Raji (cell line): ENCODE data around the gene TRMO.

ENCODE experiments used
- POLR2A ChIP-seq: IDR thresholded peaks from 2 replicates; pipeline ENCODE4 v1.6.1; 2011; ENCODE audit warnings: low read depth, low read length, control low read depth; ENCODE audit not compliant: insufficient read depth

TRMO gene

GRCh38 chr9:97889941-97890887 is 32.1 kb downstream of the TRMO start:
- TF ChIP-seq POLR2A, result no peak

GRCh38 chr9:97880336-97880735 is 42.0 kb downstream of the TRMO start:
- no peak for TF ChIP-seq POLR2A

GRCh38 chr9:97876061-97876460 is 46.2 kb downstream of the TRMO start:
- no peak for TF ChIP-seq POLR2A

GRCh38 chr9:97875111-97875510 is 47.2 kb downstream of the TRMO start:
- TF ChIP-seq POLR2A, result no peak

GRCh38 chr9:97874624-97875023 is 47.7 kb downstream of the TRMO start:
- TF ChIP-seq POLR2A, result no peak

- TF ChIP-seq POLR2A, result no peak
Measured at GRCh38 chr9:97873882-97874281, 48.4 kb downstream of the TRMO start.

- TF ChIP-seq POLR2A, result no peak
Measured at GRCh38 chr9:97873425-97873824, 48.9 kb downstream of the TRMO start.

GRCh38 chr9:97868859-97869258 is 53.4 kb downstream of the TRMO start:
- no peak for TF ChIP-seq POLR2A

GRCh38 chr9:97866848-97867247 is 55.5 kb downstream of the TRMO start:
- no peak for TF ChIP-seq POLR2A

- no peak for TF ChIP-seq POLR2A
Measured at GRCh38 chr9:97866300-97866699, 56.0 kb downstream of the TRMO start.

- no peak for TF ChIP-seq POLR2A
Measured at GRCh38 chr9:97864396-97864795, 57.9 kb downstream of the TRMO start.

GRCh38 chr9:97863314-97863713 is 59.0 kb downstream of the TRMO start:
- TF ChIP-seq POLR2A, result no peak

- TF ChIP-seq POLR2A, result no peak
Measured at GRCh38 chr9:97861148-97861475, 61.2 kb downstream of the TRMO start.

- no peak for TF ChIP-seq POLR2A
Measured at GRCh38 chr9:97860451-97861147, 61.7 kb downstream of the TRMO start.

- no peak for TF ChIP-seq POLR2A
Measured at GRCh38 chr9:97859346-97859745, 63.0 kb downstream of the TRMO start.

GRCh38 chr9:97858826-97859225 is 63.5 kb downstream of the TRMO start:
- no peak for TF ChIP-seq POLR2A
